ENCODE results near the gene IL17A. TPM values are rescaled to one million over a fixed set of nuclear protein-coding genes. Genes with fewer than 3 reads are reported as not detected.

IL17A gene
- total RNA-seq, 1 donor from 2014 or later, result not detected

DNA sequence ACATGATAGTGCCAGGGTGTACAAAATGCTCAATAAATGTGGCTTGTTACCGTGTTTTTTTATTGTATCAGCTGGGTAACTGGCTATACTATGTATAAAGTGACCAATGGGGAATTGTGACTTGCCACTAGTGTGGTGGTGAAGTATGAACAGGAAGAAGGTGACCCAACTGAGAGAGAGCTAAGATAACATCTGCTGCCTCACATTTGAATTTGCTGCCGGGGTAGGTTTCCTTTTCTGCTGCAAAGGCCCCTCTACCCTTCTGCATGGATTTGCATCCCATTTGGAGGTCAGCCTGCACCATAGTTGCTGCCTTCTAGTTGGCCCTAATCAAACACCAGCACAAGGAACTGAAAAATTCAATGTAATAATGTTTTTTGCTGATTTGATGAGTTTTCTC lies 24.1 kb downstream of the IL17A start:
- intact Hi-C loops (cut with micrococcal nuclease), result loop anchor here (5.0 kb wide), 2 partner anchors 33 to 48 kb away; no protein-coding TSS in a partner anchor

DNA sequence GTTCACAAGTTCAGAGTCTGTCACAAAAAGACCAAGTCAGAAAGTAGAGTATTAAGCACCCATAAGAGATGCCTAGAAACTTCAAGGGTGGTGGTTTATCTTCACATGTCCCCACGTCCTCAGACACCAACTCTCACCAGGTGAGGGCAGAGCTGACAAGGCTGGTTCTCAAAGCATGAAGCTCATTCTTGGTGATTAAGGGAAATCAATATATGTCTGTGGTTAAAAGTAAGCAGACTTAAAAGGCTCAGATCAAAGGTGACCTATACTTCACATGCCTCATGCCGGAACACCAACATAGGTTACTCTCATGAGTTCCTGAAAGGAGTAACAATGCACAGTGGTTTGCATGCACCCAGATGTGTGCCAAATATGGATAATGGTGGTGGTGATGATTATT lies 27.0 kb downstream of the IL17A start:
- intact Hi-C loops (cut with micrococcal nuclease), result loop anchor here (1.0 to 5.0 kb wide), 3 partner anchors 36 to 51 kb away; no protein-coding TSS in a partner anchor

DNA sequence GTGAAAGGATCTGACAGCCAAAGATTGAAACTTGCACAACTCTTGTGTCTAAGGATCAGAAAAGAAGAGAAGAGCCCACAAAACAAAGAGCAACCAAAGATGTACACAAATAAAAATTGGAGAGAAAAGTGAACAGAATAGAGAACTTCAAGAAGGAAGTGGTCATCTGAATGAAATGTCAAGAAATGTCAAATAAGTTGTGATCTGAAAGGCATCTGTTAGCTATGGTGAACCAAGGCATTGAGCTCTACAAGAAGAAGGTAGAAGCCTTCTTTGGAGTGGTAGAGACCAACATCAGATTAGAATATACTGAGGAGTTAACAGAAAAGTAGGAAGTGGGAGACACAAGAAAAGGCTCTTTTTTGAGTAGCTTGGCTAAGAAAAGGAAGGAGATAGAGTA lies 29.6 kb downstream of the IL17A start:
- intact Hi-C loops (cut with micrococcal nuclease), result no loop called here

DNA sequence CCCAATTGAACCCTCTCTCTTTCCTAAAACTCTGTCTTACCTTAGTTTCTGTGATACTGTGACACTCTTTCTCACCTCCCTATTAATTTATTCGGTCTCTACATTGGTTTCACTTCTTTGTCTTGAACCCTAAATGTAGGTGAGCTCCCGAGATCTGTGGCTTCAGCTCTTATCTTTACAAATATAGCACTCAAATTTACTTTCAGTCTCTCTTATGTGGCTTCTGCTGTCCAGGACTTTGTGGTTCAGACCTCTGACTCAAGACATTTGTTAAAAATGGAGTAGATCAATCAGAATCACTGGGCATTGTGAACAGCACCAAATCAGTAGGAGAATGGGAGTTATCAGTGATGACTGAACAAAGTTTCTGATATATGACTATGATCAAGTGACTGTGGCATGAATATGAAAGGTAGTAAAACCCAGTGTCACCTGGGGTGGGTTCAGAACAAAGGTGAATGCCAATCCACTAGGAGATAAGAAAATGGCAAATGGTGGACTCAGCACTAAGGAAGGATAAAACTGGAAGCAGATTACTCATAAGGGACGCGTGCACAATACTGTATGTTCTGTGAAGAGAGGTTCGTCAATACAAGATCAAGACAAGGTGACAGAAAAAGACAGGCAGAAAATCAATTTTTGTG lies 30.9 kb downstream of the IL17A start:
- intact Hi-C loops (cut with micrococcal nuclease), result no loop called here

DNA sequence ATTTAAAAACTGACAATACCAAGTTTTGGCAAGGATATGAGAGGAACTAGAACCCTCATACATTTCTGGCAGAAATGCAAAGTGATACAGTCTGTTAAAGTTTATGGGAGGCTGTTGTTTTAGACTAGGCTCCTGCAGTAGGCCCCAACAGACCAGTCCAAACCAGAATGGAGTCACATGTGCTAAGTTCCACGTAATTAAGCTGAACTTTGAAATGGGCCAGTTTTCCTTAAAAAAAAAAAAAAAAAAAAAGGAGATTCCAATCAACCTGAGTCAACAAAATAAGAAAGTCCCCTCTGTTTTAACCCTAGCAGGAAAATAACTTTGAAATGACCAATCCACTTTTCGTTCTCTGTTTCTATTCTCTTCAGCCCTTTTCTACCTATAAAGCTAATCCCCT lies 31.6 kb downstream of the IL17A start:
- intact Hi-C loops (cut with micrococcal nuclease), result no loop called here

DNA sequence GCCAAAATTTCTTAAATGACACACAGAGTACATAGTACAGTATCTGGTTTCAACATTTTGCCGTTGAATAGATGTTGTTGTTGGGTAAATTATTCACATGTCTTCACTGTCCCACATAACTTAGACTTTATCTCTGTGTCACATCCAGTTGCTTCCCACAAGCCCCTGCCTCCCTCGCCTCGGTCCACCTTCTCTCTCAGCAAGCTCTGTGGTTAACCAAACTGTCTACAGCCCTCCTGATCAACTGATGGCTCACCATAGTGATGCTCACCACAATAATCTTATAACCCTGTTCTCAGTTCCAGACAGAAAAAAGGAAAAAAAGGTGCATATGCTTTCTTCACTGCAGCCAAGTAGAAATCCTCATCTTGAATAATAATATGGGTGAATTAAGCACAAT lies 35.1 kb downstream of the IL17A start:
- intact Hi-C loops (cut with micrococcal nuclease), result no loop called here

DNA sequence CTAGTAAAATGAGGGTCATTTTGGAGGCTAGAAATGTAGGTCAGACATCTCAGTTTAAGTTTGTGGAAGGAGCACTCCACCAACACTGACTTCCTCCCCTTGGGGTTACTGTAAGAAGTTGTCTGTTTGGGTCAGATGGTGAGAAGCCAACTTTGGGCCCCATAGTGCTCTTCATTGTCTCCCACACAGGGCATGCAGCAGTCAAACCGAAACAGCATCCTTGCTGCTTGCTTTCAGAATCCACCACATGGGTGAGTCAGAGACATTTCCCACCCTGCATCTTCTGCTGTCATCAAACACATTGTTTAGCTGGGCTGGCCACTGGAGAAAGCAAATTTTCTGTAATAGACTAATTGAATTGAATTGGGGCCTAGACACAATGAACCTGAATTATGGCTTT lies 41.3 kb downstream of the IL17A start:
- intact Hi-C loops (cut with micrococcal nuclease), result loop anchor here (1.0 to 2.0 kb wide), 8 partner anchors 26 to 347 kb away; partner anchors contain the start of gene MCM3

DNA sequence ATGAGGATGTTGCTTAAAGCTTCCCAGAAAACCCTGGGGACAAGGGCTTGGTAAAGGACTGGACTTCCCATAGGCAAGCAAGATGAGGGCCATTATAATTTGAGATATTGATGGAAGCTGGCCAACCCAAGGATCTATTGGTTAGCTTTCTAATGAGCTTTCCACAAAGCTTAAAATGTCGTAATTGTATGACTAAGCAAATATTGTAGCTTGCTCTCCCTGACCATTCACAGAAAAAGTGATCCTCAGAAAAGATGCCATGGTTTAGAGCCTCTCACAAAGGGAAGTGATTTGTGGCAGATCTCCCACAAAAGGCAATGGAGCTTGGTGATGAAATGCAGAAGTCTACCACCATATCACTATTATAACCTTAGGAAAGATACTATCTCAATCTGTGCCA lies 44.5 kb downstream of the IL17A start:
- intact Hi-C loops (cut with micrococcal nuclease), result loop anchor here (1.0 to 5.0 kb wide), 2 partner anchors 168 to 442 kb away; partner anchors contain the start of gene TMEM14A

DNA sequence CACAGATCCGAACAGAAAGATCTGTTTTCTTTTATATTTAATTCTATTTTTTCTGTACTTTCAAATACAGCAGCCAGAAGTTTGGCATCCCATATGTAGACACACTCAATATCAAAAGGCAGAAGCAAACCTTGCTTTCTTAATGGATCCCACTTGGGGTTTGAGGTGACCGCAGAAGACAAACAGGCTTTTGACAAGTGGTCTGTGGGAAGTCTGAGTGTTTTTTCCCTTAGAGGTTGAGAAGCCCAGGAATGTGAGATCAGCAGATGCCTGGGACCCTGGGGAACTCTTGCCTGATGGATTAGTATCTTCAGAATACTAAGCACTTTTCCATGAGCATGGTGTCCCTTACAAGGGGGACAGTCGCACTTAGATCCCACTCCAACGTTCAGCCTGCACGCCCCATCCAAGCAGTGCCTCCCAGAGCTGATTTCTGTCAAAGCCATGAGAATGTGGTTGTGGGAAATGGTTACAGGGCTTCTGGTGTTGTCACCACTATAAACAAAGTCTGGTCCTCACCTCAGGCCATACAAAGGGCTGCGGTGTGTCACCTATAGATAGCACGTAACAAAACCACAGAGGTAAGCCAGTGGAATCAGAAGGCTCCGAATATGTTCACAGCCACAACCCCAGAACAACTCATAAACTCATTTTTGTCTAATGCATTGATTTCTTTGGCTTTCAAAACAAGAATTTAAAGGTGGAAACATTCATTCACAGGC lies 45.4 kb downstream of the IL17A start:
- intact Hi-C loops (cut with micrococcal nuclease), result loop anchor here (1.0 to 5.0 kb wide), 2 partner anchors 167 to 441 kb away; partner anchors contain the start of gene TMEM14A

DNA sequence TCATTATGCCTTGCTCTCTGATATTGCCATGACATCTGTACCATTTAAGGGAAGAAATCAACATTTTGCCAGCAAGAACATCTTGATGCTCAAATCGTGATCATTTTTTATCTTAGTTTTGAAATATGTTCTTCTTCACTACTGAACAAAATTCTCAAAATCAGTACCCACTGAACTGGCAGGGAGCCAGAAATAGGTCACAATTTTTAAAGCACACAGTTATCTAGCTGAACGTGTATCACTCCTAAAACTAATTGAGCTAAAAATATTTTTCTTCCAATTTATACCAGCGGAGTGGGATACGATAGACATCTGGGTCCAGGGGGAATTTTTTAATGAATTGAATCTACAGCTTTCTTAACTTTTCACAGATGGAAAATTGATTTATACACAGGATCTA lies 46.8 kb downstream of the IL17A start:
- intact Hi-C loops (cut with micrococcal nuclease), result loop anchor here (5.0 kb wide), 1 partner anchor 439 kb away; the partner anchor contains the start of gene TMEM14A

DNA sequence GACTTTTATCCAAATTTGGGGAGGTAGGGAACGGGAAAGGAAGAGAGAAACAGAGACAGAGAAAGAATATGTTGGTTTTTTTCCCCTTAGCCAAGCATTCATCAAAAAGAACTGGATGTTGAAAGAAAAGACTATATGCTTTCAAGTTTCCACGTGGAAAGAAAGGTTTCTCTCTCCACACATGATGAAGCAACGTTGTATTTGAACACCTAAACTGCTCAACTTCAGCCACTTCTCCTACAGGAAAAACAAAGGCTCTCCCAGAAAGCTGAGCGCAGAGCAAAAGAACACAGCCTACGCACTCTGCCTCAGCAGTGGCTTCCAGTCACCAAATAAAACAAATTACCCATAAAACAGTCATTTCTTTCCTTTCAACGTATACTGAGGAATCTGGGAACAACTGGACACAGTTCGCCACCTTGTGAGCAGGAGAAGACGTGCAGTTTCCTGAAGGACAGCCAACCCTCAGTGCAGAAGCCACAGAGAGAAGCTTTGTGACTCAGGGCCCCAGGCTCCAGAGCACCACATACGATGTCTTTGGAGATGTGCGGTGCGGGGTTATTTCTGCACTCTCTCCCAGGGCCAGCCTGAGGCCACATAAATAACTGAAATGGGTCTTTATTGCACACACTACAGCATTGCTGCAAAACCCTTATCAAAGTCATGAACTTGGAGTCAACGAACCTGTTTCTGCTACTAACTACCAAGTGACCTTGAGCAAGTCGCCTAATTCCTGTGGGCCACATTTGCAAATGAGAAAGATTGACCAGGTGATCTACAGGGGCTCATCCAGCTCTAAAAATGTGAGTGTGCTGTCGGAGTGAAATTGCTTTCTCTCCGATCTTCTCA lies 48.0 kb downstream of the IL17A start:
- intact Hi-C loops (cut with micrococcal nuclease), result loop anchor here (1.0 to 5.0 kb wide), 2 partner anchors 71 to 438 kb away; partner anchors contain the start of gene TMEM14A

Other genes with a start within 250 kb of the IL17A start
- not detected in 2 replicates for gene PKHD1, start 98.8 kb upstream of the IL17A start, total RNA-seq
- 0.42 and 1.5 TPM in 2 replicates for gene IL17F, start 58.1 kb downstream of the IL17A start, total RNA-seq
- 136 and 142 TPM in 2 replicates for gene MCM3, start 98.4 kb downstream of the IL17A start, total RNA-seq
- gene PAQR8, start 175.8 kb downstream of the IL17A start, total RNA-seq, result 9.2 and 9.9 TPM in 2 replicates
- 1.6 and 2.3 TPM in 2 replicates for gene EFHC1, start 234.0 kb downstream of the IL17A start, total RNA-seq